Epidermal melanocyte (primary cell): ENCODE measurements around the gene ZGPAT.
A peak's percentile ranks its signal among the peaks of the same experiment; 100 is the strongest.
"Not testable (repeated sequence)": the region's sequence is repeated elsewhere in the genome, so short reads cannot be mapped to it uniquely, and the experiment has no call there.

ENCODE experiments used
- DNase-seq: peaks from one replicate; pipeline ENCODE4 v3.0.0; 2011; ENCODE audit warnings: low spot score; ENCODE audit not compliant: insufficient read length

Gene ZGPAT

DNA sequence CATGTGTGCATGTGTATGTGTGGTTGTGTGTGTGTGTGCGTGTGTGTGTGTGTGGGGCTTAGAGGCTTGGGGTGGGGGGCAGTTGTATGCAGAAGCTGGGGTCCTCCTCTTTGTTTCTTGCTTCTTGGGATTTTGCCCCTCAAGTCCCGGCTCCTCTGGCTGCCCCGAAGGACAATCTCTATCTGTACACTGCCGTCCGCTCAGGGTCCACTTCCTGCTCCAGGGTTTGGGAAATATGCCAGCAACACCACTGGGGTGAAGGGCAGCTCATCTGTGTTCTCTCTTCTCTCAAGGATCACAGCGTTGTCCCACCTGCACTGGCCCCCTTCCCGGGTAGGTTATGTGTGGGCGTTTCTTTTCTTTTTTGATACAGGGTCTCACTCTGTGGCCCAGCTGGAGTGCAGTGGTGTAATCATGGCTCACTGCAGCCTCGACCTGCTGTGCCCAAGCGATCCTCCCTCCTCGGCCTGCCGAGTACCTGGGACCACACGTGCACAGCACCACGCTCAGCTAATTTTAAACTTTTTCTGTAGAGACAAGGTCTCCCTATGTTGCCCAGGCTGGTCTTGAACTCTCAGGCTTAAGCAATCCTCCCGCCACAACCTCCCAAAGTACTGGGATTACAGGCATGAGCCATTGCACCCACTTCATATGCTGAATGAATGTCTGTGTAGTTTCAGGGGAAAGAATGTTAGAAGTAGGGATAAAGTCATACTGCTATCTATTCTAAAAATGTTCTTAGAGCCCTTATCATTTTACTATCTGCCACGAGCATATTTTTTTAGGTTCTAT, 57.4 kb downstream of the ZGPAT start:
- DNase-seq: no peak

DNA sequence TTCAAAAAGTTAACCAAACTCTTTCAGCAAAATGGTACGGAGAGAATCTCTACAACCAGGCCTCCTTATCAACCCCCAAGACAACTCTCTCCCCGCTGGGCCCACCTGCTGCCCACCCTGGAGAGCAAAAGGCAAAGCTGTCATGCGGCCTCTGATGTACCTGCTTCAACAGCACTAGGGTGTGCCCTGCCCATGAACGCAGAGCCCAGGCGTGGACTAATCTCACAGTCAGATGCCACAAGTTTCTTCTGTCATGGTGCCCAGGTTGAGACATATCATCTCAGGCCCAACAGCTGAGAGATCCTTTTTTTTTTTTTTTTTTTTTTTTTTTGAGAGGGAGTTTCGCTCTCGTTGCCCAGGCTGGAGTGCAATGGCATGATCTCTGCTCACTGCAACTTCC, 58.1 kb downstream of the ZGPAT start:
- DNase-seq: no peak

DNA sequence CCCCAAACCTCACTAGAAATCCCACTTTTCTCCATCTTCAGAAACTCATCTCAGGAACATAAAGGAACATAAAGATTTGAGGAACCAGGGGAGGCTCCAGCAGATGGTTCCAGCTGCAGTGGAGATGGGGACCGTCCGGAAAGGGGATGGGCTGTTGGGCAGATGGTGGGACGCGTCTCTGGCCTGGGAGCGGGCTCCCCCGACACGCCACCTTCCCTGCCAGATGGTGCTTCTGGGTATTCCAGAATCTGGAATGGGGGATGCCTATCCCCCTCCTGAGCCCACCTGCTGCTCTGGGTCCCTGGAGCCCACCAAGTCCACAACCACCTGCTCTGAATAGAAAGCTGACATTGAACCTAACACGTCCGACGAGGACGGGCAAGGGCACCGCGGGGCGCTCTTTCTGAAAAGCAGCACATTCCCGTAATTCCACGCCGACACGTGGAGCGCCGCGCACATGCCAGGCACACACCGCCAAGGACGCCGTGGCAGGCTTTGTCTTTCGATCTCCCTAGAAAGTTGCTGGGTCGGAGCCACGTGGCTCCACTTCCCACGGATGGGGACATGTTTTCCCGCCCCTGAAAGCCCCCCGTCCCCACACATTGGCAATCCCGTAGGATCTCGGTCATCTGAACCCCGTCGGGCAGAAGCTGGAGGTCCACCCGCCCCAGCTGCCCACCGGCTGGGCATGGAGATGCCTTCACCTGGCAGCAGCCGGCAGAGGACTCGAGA, 59.0 kb downstream of the ZGPAT start:
- no peak for DNase-seq

DNA sequence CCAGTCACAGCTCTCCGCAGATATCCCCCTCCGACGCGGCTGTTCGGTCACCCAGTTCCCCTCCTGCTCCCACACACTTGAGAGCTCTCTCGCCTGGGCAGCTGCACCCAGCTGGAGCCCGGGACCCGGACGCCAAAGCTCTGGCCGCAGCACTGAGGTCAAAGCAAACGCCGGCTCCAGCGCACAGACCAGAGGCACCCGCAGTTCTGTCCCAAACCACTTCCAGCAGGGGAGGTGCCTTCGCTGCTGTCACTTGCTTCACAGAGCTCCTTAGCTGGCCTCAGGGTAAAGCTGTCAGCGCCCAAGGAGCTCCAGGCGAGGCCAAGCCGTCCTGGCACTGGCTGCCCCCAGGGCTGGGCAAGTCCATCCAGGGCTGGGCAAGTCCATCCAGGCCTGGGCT, 59.6 kb downstream of the ZGPAT start:
- DNase-seq: no peak

DNA sequence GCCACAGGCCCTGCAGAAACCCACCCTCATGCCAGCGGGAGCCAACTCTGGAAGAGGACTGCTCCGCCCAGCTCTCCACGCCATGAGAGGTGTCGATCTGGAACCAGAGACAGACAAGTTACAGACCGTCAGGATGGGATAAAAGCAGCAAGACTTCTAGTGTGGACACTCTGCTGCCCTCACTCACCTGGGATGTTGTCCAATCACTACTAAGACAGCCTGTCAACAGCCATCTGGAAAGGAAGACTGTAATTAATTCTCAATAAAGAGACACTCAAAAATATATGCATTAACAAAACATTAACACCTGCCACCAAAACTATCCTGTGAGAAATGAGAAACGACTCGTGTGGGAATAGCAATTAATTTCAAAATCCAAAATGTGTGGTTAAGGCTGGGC, 60.0 kb downstream of the ZGPAT start:
- no peak for DNase-seq

DNA sequence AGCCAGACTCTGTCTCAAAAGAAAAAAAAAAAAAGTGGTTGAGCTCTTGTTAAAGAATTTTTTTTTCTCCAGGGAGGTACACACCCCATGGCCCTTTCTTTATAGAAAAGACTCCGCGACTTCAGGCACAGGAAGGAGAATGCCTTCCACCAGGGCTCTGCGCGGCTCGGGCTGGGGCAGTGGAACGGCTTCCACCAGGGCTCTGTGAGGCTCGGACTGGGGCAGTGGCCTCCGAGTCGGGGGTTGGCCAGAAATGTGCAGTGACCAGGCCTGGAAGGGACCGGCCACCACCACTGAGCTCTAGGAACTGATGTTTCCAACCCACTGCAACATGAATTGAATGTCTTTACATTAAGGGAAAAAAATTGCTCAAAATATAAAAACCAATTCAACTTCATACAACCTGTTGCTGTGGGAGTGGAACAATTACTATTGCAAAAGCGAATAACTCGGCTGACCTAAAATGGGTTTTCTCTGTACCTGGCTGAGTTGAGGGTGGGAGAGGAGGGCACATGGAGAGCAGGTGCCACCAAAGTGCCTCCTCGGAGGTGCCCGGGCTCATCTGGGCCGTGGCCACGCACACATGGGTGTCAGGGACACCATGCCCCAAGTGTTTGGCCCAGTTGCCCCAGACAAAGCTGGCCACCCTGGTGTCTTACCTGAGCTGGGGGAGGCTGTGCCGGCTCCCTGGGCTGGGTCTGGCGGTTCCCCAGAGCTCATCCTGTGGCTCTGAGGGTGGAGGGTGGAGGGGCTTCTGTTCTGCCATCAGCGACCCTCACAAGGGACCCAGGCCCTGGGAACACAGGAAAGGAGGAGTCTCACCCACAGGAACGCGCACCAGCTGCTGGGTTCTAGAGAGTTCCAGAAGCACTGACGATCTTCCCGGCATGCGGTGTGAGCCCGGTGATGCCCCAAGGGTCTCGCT, 61.0 kb downstream of the ZGPAT start:
- no peak for DNase-seq

DNA sequence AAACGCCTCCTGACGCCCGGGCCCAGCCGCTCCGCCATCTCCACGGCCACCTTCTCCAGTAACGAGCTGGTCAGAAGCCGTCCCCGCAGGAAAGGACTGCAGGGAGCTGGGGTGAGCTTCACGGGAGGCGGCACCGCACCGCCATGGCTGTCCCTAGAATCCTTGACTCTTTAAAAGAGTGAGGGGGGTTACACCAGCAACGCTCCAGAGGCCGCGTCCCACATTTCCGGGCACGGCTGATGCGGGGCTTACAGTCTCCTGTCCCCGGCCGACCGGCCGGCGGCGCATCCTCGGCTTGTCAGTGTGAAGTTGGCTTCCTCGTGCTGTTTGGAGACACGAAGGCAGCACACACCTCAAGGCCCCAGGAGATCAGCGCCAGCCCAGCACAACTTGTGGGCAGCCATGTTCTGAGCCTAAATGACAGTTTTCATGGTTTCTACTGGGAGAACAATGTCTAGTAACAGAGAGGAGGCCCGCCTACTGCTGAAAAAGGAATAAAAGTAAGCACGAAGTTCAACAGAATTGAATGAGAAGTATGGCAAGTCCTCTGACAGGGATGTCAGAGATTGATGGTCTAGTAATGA, 62.1 kb downstream of the ZGPAT start:
- no peak for DNase-seq

DNA sequence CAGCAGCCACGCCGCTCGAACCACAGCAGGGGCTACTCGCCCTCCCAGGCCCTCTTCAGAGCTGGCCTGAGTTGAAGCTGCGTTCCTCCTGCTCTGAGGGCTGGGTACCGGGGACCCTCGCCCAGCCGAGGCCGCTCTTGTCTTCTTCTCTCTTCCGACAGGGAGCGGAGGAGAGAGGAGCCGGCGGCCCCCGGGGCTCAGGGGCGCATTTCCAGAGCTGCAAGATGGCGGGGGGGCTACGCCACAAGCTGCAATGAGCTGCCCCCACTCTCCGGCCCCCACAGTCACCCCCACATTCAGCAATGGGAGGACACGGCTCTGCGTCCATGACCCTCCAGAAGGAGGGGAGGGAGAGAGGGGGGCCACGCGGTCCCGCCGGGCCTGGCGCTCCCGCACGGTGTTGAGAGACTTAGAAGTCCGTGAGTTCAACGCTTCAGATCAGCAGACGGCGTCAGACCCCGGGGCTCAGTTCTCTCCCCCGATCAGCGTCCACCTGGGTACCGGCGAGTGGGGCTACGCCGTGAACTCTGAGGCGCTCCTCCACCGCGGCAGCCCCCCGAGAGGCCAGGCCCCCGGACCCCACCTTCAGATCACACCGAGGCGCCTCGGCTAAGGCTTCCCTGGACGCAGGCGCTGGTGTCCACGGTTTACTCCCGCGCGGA, 63.3 kb downstream of the ZGPAT start:
- DNase-seq: no peak

DNA sequence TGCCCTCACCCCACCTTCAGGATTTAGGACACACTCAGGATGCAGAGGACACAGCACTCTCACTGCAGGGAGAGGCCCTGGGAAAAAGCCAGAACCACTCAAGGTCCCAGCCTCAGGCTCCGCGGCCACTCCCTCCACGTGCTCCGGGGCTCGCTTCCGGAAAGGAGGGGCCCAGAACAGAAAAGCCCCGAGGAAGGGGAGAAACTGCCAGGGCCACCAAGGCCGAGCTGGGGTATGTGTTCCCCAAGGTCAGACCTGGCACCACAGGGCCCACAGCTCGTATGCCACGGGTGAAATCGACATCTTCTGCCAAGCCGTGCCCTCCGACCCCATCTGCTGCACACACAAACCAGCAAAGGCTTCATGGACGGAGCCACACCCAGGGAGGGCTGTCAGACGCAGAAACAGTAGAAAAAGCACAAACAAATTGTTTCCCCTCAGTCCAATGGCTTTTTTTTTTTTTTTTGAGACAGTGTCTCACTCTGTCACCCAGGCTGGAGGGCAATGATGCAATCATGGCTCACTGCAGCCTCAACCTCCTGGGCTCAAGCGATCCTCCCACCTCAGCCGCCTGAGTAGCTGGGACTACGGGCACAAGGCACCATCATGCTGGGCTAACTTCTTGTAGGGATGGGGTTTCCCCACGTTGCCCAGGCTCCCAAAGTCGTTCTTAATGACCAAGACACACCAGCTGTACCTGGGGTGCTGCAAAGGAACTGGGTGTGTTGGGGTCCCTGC, 65.1 kb downstream of the ZGPAT start:
- no peak for DNase-seq

DNA sequence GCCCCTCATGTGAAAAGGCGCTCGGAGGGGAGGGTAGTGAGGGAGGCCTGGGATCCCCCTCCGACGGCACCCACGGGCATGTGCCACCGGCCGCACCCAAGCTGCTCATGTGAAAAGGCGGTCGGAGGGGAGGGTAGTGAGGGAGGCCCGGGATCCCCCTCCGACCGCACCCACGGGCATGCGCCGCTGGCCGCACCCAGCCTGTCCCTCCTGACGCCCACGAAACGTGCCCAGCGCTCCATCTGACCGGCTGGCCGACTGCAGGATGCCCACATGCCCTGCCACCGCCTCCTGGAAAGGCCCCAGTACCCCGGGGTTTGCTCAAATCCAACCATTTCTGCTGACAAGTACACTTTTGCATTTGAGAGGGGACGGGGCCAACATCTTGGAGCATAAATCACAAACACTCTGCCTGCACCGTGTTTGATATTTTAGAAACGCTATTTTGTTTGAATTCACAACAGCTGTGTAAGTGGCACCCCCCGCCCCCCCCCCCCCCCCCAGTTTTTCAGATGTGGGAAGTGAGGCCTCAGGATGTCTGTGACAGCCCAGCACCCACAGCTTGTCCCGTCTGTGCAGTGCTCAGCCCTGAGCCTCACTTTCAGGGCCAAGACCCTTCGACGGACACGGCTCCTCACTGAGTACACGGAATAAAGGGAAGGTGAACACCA, 65.9 kb downstream of the ZGPAT start:
- DNase-seq: no peak

DNA sequence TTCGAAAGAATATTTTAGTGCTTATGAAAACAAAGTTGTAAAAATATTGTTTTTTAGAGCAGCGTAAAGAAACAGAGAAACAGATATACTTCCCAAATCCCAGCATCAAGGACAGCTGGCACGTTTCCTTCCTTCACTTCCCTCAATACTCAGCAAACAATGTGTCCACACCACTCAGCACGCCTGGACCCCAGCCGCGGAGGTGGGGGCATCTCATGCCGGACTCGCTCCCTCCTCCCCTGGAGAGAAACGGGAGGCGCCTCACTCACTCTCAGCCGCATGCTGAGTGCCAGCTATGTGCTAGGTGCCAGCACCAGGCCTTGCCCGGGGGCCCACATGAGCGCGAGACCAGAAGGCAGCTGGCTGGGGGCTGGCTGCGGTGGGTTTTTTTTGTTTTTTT, 66.5 kb downstream of the ZGPAT start:
- DNase-seq: no peak

DNA sequence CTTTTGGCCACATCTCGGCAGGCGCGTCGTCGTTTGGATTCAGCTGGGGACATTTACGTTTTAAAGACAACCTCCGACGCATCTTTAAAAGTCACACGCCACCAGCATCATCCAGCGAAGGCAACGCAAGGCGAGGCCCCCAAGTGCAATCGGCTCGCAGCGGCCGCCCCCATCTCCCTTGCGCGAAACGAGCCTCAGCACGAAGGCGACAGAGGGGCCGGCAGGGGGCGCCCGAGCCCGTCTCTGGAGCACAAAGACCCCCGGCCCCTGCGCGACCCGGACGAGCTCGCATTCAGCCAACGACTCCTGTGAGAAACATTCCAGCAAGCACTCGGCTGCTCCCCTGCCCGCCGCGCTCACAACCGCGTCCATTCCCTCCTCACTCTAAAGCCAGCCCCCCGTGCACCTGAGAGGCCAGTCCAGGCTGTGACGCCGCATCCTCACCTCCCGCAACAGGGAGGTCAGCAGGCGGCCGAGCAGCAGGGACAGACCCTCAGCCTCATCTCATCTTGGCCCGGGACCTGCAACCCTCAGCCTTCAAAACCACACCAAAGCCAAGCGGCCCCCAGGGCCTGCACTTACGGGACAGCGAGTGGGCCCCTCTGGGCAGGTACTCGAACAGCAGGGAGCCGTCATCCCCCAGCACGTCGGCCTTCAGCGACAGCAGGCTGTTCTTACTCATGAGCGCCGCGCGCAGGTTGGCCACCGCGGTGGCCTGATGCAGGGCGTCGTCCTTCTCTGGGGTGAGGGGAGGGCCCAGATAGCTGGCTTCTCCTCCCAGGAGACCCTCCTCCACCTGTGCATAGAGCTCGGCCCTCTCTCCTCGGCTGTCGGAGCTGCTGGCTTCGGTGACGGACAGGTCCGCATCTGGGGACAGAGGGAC, 67.5 kb downstream of the ZGPAT start:
- DNase-seq: peak; percentile 61

DNA sequence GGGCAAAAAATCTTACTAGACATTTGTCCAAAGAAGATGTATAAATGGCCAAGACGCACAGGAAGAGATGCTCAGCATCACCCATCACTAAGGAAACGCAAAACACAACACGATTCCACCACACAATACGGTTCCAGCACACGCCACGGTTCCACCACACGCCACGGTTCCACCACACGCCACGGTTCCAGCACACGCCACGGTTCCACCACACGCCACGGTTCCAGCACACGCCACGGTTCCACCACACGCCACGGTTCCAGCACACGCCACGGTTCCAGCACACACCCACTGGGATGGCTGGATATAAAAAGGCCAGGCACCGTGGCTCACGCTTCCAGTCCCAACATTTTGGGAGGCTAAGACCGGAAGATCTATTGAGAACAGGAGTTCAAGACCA, 69.0 kb downstream of the ZGPAT start:
- DNase-seq: not testable (repeated sequence)

DNA sequence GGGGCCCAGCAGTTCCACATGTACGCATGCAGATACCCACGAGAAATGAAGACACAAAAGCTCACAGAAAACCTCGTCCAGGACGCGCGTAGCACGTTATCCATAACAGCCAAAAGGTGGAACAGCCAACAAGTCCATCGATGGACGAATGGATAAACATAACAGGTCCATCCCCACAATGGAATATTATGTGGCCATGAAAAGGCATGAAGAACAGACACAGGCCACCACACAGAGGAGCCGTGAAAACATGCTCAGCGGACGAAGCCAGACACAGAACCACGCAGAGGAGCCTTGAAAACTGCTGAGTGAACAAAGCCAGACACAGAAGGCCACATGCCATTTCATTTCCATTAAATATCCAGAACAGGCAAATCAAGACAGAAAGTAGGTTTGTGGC, 69.8 kb downstream of the ZGPAT start:
- no peak for DNase-seq

DNA sequence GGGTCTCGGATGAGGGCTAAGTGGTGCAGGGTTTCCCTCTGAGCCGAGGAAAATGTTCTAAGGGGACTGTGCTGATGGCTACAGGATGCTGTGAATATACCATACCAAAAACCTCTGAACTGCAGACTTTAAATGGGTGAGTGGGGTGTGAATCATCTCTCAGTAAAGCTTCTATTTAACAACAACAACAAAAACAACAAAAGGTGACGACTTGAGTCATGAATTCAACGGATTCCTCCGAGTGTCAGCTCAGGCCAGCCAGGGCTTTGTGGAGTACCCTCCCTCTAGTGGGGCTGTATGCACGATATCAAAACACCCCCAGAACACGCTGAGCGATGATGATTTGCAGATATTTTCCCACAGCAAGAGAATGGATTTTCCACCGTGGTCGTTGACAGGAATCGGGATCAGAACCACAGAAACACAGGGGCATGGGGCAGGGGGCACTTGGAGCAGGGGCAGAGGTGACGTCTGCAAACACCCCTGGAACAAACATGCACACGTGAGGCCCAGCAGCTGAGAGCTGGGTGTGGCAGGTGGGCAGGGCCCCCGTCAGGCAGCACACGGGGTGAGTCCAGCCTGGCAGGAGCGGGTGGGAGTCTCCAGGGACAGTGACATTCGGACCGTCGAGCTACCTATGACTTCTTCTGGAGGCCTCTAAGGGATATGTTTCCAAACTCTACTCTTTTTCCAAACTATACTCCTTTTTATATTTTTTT, 70.4 kb downstream of the ZGPAT start:
- DNase-seq: no peak

DNA sequence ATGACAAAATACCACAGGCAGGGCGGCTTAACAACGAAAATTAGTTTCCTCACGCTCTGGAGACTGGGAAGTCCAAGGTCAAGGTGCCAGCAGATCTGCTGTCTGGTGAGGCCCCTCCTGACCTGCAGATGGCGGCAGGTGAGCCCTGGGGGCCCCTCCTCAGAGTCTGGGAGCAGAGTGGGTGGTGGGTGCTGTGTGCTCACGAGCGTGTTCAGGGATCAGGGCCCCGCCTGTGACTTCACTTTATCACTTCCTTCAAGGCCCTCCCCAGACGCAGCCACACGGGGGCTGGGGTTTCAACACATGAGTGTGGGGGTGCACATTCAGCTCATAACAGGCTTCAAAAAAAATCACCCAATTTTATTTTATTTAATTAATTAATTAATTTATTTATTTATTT, 71.0 kb downstream of the ZGPAT start:
- DNase-seq: no peak

DNA sequence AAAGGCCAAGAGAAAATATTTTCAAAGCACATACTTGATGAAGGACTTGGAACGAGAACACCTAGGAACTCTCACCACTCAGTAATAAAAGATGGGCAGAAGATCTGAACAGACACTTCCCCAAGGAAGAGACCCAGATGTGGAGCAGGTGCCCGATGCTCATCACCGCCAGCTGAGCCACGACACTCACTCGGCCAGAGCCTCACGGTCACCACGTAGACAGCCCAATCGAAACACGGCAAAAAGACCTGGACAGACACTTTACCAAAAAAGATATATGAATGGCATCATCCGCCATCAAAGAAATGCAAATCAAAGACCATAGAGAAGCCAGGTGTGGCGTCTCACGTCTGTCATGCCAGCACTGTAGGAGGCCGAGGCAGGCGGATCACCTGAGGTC, 73.3 kb downstream of the ZGPAT start:
- DNase-seq: no peak

DNA sequence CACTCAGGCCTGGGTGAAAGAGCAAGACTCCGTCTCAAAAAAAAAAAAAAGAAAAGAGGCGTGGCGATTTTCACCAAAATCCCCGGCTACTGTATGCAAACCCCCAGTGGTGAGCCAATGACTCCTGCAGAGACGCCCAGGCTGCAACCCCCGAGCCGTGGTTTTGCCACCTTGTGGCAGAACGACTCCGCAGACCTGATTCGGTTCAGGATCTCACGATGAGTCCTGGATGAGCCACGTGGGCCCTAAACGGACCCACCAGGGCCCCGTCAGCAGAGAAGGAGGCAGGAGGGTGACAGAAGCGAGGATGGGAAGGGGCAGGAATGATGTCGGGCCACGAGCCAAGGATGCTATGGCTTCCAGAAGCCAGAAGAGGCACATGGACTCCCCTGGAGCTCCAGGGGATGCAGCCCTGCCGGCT, 74.2 kb downstream of the ZGPAT start:
- no peak for DNase-seq
